HepG2 (cell line): Measurements from ENCODE around the gene GNB3.

Experiments used
- CTCF ChIP-seq: sonication (generic); formaldehyde crosslinking; IDR thresholded peaks from 2 replicates; pipeline ENCODE4 v1.5.0; 2020; ENCODE audit warnings: mild to moderate bottlenecking, missing genetic modification reagents, moderate library complexity
- FOXM1 ChIP-seq: sonication (generic); formaldehyde crosslinking; IDR thresholded peaks from 2 replicates; pipeline ENCODE4 v1.5.0; 2020; ENCODE audit warnings: missing genetic modification reagents
- TBX2 ChIP-seq: sonication (generic); formaldehyde crosslinking; IDR thresholded peaks from 2 replicates; pipeline ENCODE4 v1.5.0; 2020; ENCODE audit warnings: missing genetic modification reagents, mild to moderate bottlenecking, borderline replicate concordance
- ZNF124 ChIP-seq: sonication (generic); formaldehyde crosslinking; IDR thresholded peaks from 2 replicates; pipeline ENCODE4 v1.4.0; 2020; ENCODE audit warnings: missing genetic modification reagents
- ZSCAN22 ChIP-seq: sonication (generic); formaldehyde crosslinking; IDR thresholded peaks from 2 replicates; pipeline ENCODE4 v1.4.0; 2020; ENCODE audit warnings: mild to moderate bottlenecking, missing genetic modification reagents

GRCh38 chr12:6869049-6870021, 28.6 kb downstream of the GNB3 start:
- TF ChIP-seq FOXM1: no peak
- 0 out of 2 replicates have a peak, but pooled peaks have one; percentile 38 for TF ChIP-seq TBX2
- no peak for TF ChIP-seq ZSCAN22 (CRISPR knock-in tag)
- TF ChIP-seq ZNF124: no peak
- peak; percentile 91 for TF ChIP-seq CTCF
